Endothelial cell of umbilical vein (primary cell): ENCODE results near the gene MYO1B. TPM values are rescaled to one million over a fixed set of nuclear protein-coding genes. Genes with fewer than 3 reads are reported as not detected.

Source experiments
- BruUV-seq: library from RNA; stranded (reverse); fragments of 400-500 nt; replicated peaks from 2 replicates; lab custom pipeline; 2021; lab: Mats Ljungman, UMichigan
- CTCF ChIA-PET: fragments of 300-600, 350-600 bp; sonication (Branson Sonifier 250); formaldehyde crosslinking; loops from one replicate; lab custom pipeline; 2021; ENCODE audit warnings: antibody characterized with exemption, inconsistent platforms; lab: Charles Lee
- POLR2A ChIA-PET: fragments of 300-600, 350-600 bp; sonication (Branson Sonifier 250); formaldehyde crosslinking; loops from one replicate; lab custom pipeline; 2021; ENCODE audit warnings: antibody characterized with exemption, inconsistent platforms; lab: Charles Lee
- DNase-seq: peaks from one replicate; pipeline ENCODE4 v3.0.0-alpha.2; 2011; ENCODE audit warnings: low read depth, low spot score
- FAIRE-seq: peaks from 2 replicates; lab custom pipeline; 2011; peaks lifted over from hg19 to GRCh38; lab: Jason Lieb, UNC
- H2AFZ ChIP-seq: 2 replicates; pipeline ENCODE4 v1.6.0; 2012; ENCODE audit warnings: low read depth, low read length, control low read depth, inconsistent platforms
- H3K27ac ChIP-seq: 2 replicates; pipeline ENCODE4 v1.5.1; 2011; ENCODE audit warnings: low read depth, mild to moderate bottlenecking, control low read depth, low read length, moderate library complexity; ENCODE audit not compliant: insufficient read depth
- H3K27me3 ChIP-seq, 2 experiments: 2 replicates each; pipeline versions ENCODE4 v1.6.0 to v1.6.1; 2011; ENCODE audit warnings: low read length in 2 of 2, mixed read lengths in 1 of 2; ENCODE audit not compliant: control insufficient read depth in 2 of 2, insufficient read depth in 2 of 2
- H3K36me3 ChIP-seq, 2 experiments: 2 replicates in 1 of 2; 3 replicates in 1 of 2; pipeline ENCODE4 v1.5.1; 2011; ENCODE audit warnings: low read length in 2 of 2, mild to moderate bottlenecking in 1 of 2, moderate library complexity in 1 of 2; ENCODE audit not compliant: control insufficient read depth in 2 of 2, insufficient read depth in 2 of 2; ENCODE audit errors: extremely low read depth in 1 of 2
- H3K4me1 ChIP-seq: 3 replicates; pipeline ENCODE4 v1.5.1; 2011; ENCODE audit warnings: mild to moderate bottlenecking, low read length; ENCODE audit not compliant: control insufficient read depth, insufficient read depth; ENCODE audit errors: extremely low read depth
- H3K4me2 ChIP-seq: 2 replicates; pipeline ENCODE4 v1.6.1; 2011; ENCODE audit warnings: low read length, control low read depth, mixed read lengths; ENCODE audit not compliant: insufficient read depth
- H3K4me3 ChIP-seq, 3 experiments: fragments of 200-600 bp in 1 of 3; sonication (generic), shearing (Covaris generic) in 1 of 3; replicated peaks in 1 of 3; 2 replicates each; pipeline ENCODE4 v1.5.1; 2011 to 2016; ENCODE audit warnings: control low read depth in 3 of 3, low read length in 3 of 3, mild to moderate bottlenecking in 2 of 3, inconsistent platforms in 1 of 3, low read depth in 1 of 3, moderate library complexity in 1 of 3; ENCODE audit not compliant: insufficient read depth in 1 of 3
- H3K79me2 ChIP-seq: 2 replicates; pipeline ENCODE4 v1.6.0; 2012; ENCODE audit warnings: low read length, inconsistent platforms; ENCODE audit not compliant: control insufficient read depth, insufficient read depth
- H3K9ac ChIP-seq: replicated peaks from 2 replicates; pipeline ENCODE3; 2011; ENCODE audit warnings: low read length, control low read depth; ENCODE audit not compliant: insufficient read depth; ENCODE audit errors: extremely low read depth
- H3K9me1 ChIP-seq: replicated peaks from 3 replicates; pipeline ENCODE4 v1.6.0; 2011; ENCODE audit warnings: mild to moderate bottlenecking, low read length; ENCODE audit not compliant: control insufficient read depth, insufficient read depth; ENCODE audit errors: extremely low read depth
- H3K9me3 ChIP-seq: replicated peaks from 2 replicates; pipeline ENCODE4 v1.5.1; 2012; ENCODE audit warnings: low read length, inconsistent platforms; ENCODE audit not compliant: control insufficient read depth, insufficient read depth
- H4K20me1 ChIP-seq: replicated peaks from 2 replicates; pipeline ENCODE3; 2011; ENCODE audit warnings: mild to moderate bottlenecking, low read length; ENCODE audit not compliant: control insufficient read depth, insufficient read depth; ENCODE audit errors: extremely low read depth
- CTCF ChIP-seq, 2 donors: IDR thresholded peaks; 1 replicate in 1 of 2; 2 replicates in 1 of 2; pipeline ENCODE4 v1.5.1; 2011; ENCODE audit warnings: low read length in 2 of 2, mild to moderate bottlenecking in 2 of 2, moderate library complexity in 2 of 2, control low read depth in 1 of 2, inconsistent platforms in 1 of 2, low read depth in 1 of 2; ENCODE audit not compliant: insufficient read depth in 1 of 2; ENCODE audit errors: extremely low read depth in 1 of 2
- EZH2 ChIP-seq: IDR thresholded peaks from 2 replicates; pipeline ENCODE4 v1.6.1; 2012; ENCODE audit warnings: borderline replicate concordance, low read depth, mild to moderate bottlenecking, moderate library complexity, low read length, inconsistent platforms; ENCODE audit not compliant: severe bottlenecking
- FOS ChIP-seq: IDR thresholded peaks from 2 replicates; pipeline ENCODE4 v1.6.1; 2011; ENCODE audit warnings: mild to moderate bottlenecking, low read length, moderate library complexity, borderline replicate concordance; ENCODE audit not compliant: insufficient read depth
- GATA2 ChIP-seq: IDR thresholded peaks from 2 replicates; pipeline ENCODE4 v1.7.0; 2011; ENCODE audit warnings: low read depth, mild to moderate bottlenecking, moderate library complexity, mixed read lengths, low read length; ENCODE audit not compliant: insufficient read length, insufficient read depth
- JUN ChIP-seq: IDR thresholded peaks from 2 replicates; pipeline ENCODE4 v1.6.1; 2011; ENCODE audit warnings: borderline replicate concordance, low read depth; ENCODE audit not compliant: insufficient read length, insufficient read depth
- MYC ChIP-seq: IDR thresholded peaks from one replicate; pipeline ENCODE4 v1.6.1; 2011; ENCODE audit warnings: mild to moderate bottlenecking, low read depth, low read length
- POLR2A ChIP-seq: IDR thresholded peaks from 2 replicates; pipeline ENCODE4 v1.6.1; 2012; ENCODE audit warnings: low read depth, mild to moderate bottlenecking, control low read depth, low read length
- POLR2AphosphoS5 ChIP-seq: IDR thresholded peaks from 2 replicates; pipeline ENCODE4 v1.6.1; 2012; ENCODE audit warnings: low read depth, mild to moderate bottlenecking, control low read depth, low read length, moderate library complexity; ENCODE audit not compliant: insufficient read depth
- dilution Hi-C: fragments of 300-500 bp; cut with MboI; formaldehyde crosslinking; loops from one replicate; pipeline ENCODE4 v1.15.0; 2019; ENCODE audit warnings: low sequenced_read_pairs; ENCODE audit not compliant: extremely low pct_ligation_motif_present
- intact Hi-C: fragments of 100-400 bp; cut with micrococcal nuclease; formaldehyde crosslinking; loops from one replicate; pipeline ENCODE4 v1.10.0; 2022
- polyA plus RNA-seq, 4 experiments: library from polyadenylated mRNA; depleted of rRNA in 3 of 4; stranded (reverse) in 3 of 4; unstranded in 1 of 4; fragments of >200 nt; gene quantifications; 2 replicates each; pipeline versions ENCODE4 v1.2.1 to v1.2.3, GENCODE V29; 2011 to 2012; ENCODE audit warnings: missing spikeins in 1 of 4
- total RNA-seq: library from RNA; stranded (reverse); gene quantifications from 2 replicates; pipeline ENCODE4 v1.2.3, GENCODE V29; 2021
- TF ChIP-seq, protein P1 (sequence below): IDR thresholded peaks from 2 replicates; pipeline ENCODE4 v1.6.1; 2011; ENCODE audit not compliant: insufficient read depth, insufficient read length

The MYO1B gene
- total and polyA plus RNA-seq, 2 donors (not counting 3 experiments of a cell fraction or from before 2014, with no cell fraction given), result 8.7 to 51.1 TPM

DNA sequence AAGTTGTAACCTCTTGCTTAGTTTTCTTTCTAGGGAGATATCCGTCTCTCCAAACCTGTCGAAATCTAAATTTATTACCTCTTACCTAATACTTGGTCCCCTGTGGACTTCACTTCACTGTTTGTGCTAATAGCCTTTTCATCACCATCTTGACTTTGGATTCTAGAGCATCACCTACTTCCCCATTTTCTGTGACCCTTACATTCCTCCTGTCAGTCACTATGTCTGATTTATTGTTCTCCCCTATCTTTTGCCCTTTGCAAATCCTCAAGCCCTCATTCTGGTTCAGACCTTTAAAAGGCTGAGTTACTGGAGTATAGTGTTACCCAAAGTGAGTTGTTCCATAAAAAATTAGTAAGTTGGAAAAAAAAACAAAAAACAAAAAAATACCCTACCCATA, 7.5 kb downstream of the MYO1B start:
- H2AFZ ChIP-seq, result no peak overlapping the region
- ChIA-PET CTCF (interaction anchor here (1.2 to 1.5 kb wide), 3 partner anchors 9 to 34 kb away, joined by 3 to 7 read pairs (median 4); no protein-coding TSS in a partner anchor), POLR2A (no interaction called here)
- H3K9me3 ChIP-seq, result no peaks in the 10 kb centered on the region
- H3K27ac ChIP-seq, result no peak overlapping the region
- no peak overlapping the region for H3K4me3 ChIP-seq
- FAIRE-seq, result no peak
- TF ChIP-seq EZH2 (no peak), MYC (no peak)
- intact Hi-C loops (no loop called here), dilution Hi-C loops (no loop called here)
- H3K4me1 ChIP-seq, result peaks cover 5% of the 10 kb centered on the region
- H3K36me3 ChIP-seq, result no peaks in the 10 kb centered on the region
- no TSS peak for BruUV-seq
- DNase-seq, result no peak
- H3K79me2 ChIP-seq, result peaks cover 46% of the 10 kb centered on the region
- H3K27me3 ChIP-seq, result no peaks in the 10 kb centered on the region
- H4K20me1 ChIP-seq, result peaks cover 6% of the 10 kb centered on the region
- H3K9ac ChIP-seq, result no peak overlapping the region
- no peak overlapping the region for H3K4me2 ChIP-seq
- H3K9me1 ChIP-seq, result no peaks in the 10 kb centered on the region

DNA sequence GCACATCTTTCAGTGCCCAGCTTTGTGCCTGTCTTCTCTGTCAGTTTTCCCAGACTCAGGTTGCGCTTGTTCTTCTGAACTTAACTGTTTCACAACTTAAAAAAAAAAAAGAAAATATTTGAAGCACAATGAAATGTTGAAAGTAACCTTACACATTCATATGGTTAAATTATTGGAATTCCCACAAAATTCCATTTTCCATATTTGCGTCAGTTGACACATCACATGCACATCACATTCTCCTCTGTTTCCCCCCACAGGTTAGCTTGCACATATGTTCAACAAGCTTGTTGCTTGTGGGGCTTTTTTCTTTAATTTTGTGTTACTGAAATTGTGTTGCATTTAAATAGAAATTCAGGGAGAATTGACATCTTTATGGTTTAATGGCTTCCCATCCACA, 8.3 kb downstream of the MYO1B start:
- H3K79me2 ChIP-seq, result peaks cover 45% of the 10 kb centered on the region
- FAIRE-seq (no peak), DNase-seq (no peak)
- no peak overlapping the region for H3K27ac ChIP-seq
- ChIA-PET CTCF (interaction anchor here (1.7 kb wide), 1 partner anchor 11 kb away, joined by 6 read pairs; no protein-coding TSS in a partner anchor), POLR2A (no interaction called here)
- H3K9me3 ChIP-seq, result no peaks in the 10 kb centered on the region
- intact Hi-C loops (no loop called here), dilution Hi-C loops (no loop called here)
- TF ChIP-seq, protein P1, sequence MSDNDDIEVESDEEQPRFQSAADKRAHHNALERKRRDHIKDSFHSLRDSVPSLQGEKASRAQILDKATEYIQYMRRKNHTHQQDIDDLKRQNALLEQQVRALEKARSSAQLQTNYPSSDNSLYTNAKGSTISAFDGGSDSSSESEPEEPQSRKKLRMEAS, result no peak
- TF ChIP-seq MYC (no peak), CTCF (IDR thresholded peaks at IDR 0.05; ENCODE audit: extremely low read depth in 1 of 2, insufficient read depth in 1 of 2, low read depth in 1 of 2, low read length in 2 of 2) (no peak), JUN (no peak), POLR2AphosphoS5 (no peak), EZH2 (no peak), GATA2 (no peak), FOS (no peak), POLR2A (no peak)
- H4K20me1 ChIP-seq, result peaks cover 6% of the 10 kb centered on the region
- no peak overlapping the region for H3K4me3 ChIP-seq
- no peak overlapping the region for H2AFZ ChIP-seq
- H3K27me3 ChIP-seq, result no peaks in the 10 kb centered on the region
- no peaks in the 10 kb centered on the region for H3K4me1 ChIP-seq
- H3K36me3 ChIP-seq, result no peaks in the 10 kb centered on the region
- no peaks in the 10 kb centered on the region for H3K9me1 ChIP-seq
- no peak overlapping the region for H3K9ac ChIP-seq
- BruUV-seq, result no TSS peak
- H3K4me2 ChIP-seq, result no peak overlapping the region
